Measurements from ENCODE around the gene OR2G2. TPM values are rescaled to one million over a fixed set of nuclear protein-coding genes. Genes with fewer than 3 reads are reported as not detected.

The OR2G2 gene
- total and polyA plus RNA-seq, 12 donors, result not detected

- H3K4me1 ChIP-seq (replicated peaks in 1 of 2), result no peaks in the 10 kb centered on the region
- TF ChIP-seq CTCF (IDR thresholded peaks at IDR 0.05) (no peak), POLR2A (IDR thresholded peaks at IDR 0.05) (no peak)
- no peak within 1 kb of the TSS for H3K4me3 ChIP-seq
- 58 to 74% (median 68%) methylated on average over 2 of the region's 2 CpGs for WGBS, 4 donors
- DNase-seq, result no peak
- H3K36me3 ChIP-seq (replicated peaks in 1 of 2), result no peaks in the 10 kb centered on the region
- no peak within 1 kb of the TSS for H3K27ac ChIP-seq
- intact Hi-C loops (cut with DNase I), result no loop called here
- no peaks in the 10 kb centered on the region for H3K9me3 ChIP-seq (replicated peaks in 1 of 3)
- H3K27me3 ChIP-seq, result no peaks in the 10 kb centered on the region
These were observed 17.1 kb downstream of the OR2G2 start, which contains the start of gene OR2G3 for GRCh38 chr1:247605286-247605685. Gene OR2G3, plus strand, starts transcription at chr1:247605586. Its CDS starts 0 bp downstream, at chr1:247605586.

GRCh38 chr1:247613405-247613804 is 25.2 kb downstream of the OR2G2 start:
- Histone ChIP-seq H3K27ac (no peak overlapping the region), H3K9me3 (replicated peaks in 1 of 3) (no peaks in the 10 kb centered on the region), H3K4me3 (no peak overlapping the region), H3K27me3 (no peaks in the 10 kb centered on the region), H3K36me3 (replicated peaks in 1 of 2) (no peaks in the 10 kb centered on the region), H3K4me1 (replicated peaks in 1 of 2) (no peaks in the 10 kb centered on the region)
- DNase-seq, result no peak
- TF ChIP-seq POLR2A (IDR thresholded peaks at IDR 0.05) (no peak), CTCF (IDR thresholded peaks at IDR 0.05) (no peak)
- WGBS, 4 donors, result 57 to 75% (median 73%) methylated on average over 1 of the region's 1 CpG
- intact Hi-C loops (cut with DNase I), result no loop called here

GRCh38 chr1:247614625-247615024 is 26.5 kb downstream of the OR2G2 start:
- intact Hi-C loops (cut with DNase I), result no loop called here

GRCh38 chr1:247627951-247628350 is 39.8 kb downstream of the OR2G2 start:
- Histone ChIP-seq H3K27me3 (no peaks in the 10 kb centered on the region), H3K27ac (no peak overlapping the region), H3K4me3 (no peak overlapping the region), H3K4me1 (replicated peaks in 1 of 2) (no peaks in the 10 kb centered on the region), H3K9me3 (replicated peaks in 1 of 3) (no peaks in the 10 kb centered on the region), H3K36me3 (replicated peaks in 1 of 2) (no peaks in the 10 kb centered on the region)
- TF ChIP-seq POLR2A (IDR thresholded peaks at IDR 0.05) (no peak), CTCF (IDR thresholded peaks at IDR 0.05) (no peak)
- WGBS, 4 donors, result 39 to 86% (median 50%) methylated on average over 1 to 3 of the region's 3 CpGs
- intact Hi-C loops (cut with DNase I), result no loop called here
- DNase-seq, result no peak

More at GRCh38 chr1:247614625-247615024, 26.5 kb downstream of the OR2G2 start:
- DNase-seq, result no peak
- whole genome bisulfite sequencing, 4 donors, result 75 to 78% (median 75%) methylated on average over 4 to 5 of the region's 5 CpGs
- Histone ChIP-seq H3K4me1 (replicated peaks in 1 of 2) (no peaks in the 10 kb centered on the region), H3K27me3 (no peaks in the 10 kb centered on the region), H3K36me3 (replicated peaks in 1 of 2) (no peaks in the 10 kb centered on the region), H3K9me3 (replicated peaks in 1 of 3) (no peaks in the 10 kb centered on the region), H3K4me3 (no peak overlapping the region), H3K27ac (no peak overlapping the region)
- TF ChIP-seq CTCF (IDR thresholded peaks at IDR 0.05), result no peak
- TF ChIP-seq POLR2A (IDR thresholded peaks at IDR 0.05), result no peak
